HG02973 (cell line): ENCODE measurements around the gene DTNB.

Source experiments
- ATAC-seq: cut with Tn5 transposase; IDR thresholded peaks from one replicate; pipeline ENCODE4 v1.9.1; 2021; ENCODE audit warnings: moderate library complexity; ENCODE audit not compliant: unreplicated experiment

Gene DTNB

GRCh38 chr2:25400576-25401216 lies 272.7 kb downstream of the DTNB start:
- ATAC-seq = no peak

- ATAC-seq = no peak
Measured at GRCh38 chr2:25400169-25400568, 273.2 kb downstream of the DTNB start.

GRCh38 chr2:25398534-25398933 lies 274.8 kb downstream of the DTNB start:
- no peak for ATAC-seq

GRCh38 chr2:25397777-25398176 lies 275.6 kb downstream of the DTNB start:
- ATAC-seq = no peak

- no peak for ATAC-seq
Measured at GRCh38 chr2:25389161-25389560, 284.2 kb downstream of the DTNB start.

- ATAC-seq = no peak
Measured at GRCh38 chr2:25388491-25388890, 284.9 kb downstream of the DTNB start.

GRCh38 chr2:25387876-25388449 lies 285.4 kb downstream of the DTNB start:
- no peak for ATAC-seq

- no peak for ATAC-seq
Measured at GRCh38 chr2:25386971-25387875, 286.2 kb downstream of the DTNB start.

GRCh38 chr2:25385910-25386309 lies 287.5 kb downstream of the DTNB start:
- ATAC-seq = no peak

- no peak for ATAC-seq
Measured at GRCh38 chr2:25383806-25384205, 289.6 kb downstream of the DTNB start.

GRCh38 chr2:25381502-25381901 lies 291.9 kb downstream of the DTNB start:
- no peak for ATAC-seq

GRCh38 chr2:25380586-25381375 lies 292.6 kb downstream of the DTNB start:
- ATAC-seq = no peak

- no peak for ATAC-seq
Measured at GRCh38 chr2:25380023-25380422, 293.4 kb downstream of the DTNB start.

- no peak for ATAC-seq
Measured at GRCh38 chr2:25379535-25379934, 293.8 kb downstream of the DTNB start.

- no peak for ATAC-seq
Measured at GRCh38 chr2:25378731-25379490, 294.5 kb downstream of the DTNB start.

GRCh38 chr2:25377822-25378421 lies 295.5 kb downstream of the DTNB start:
- no peak for ATAC-seq

- peak; percentile 89 for ATAC-seq
Measured at GRCh38 chr2:25376750-25377621, 296.4 kb downstream of the DTNB start.

GRCh38 chr2:25375989-25376545 lies 297.3 kb downstream of the DTNB start:
- ATAC-seq = no peak
